Cardiac muscle cell (in vitro differentiated cells and primary cell): Measurements from ENCODE around the gene TRPV4. TPM values are rescaled to one million over a fixed set of nuclear protein-coding genes. Genes with fewer than 3 reads are reported as not detected.

Source experiments
- DNase-seq, 2 donors: peaks; one replicate each; pipeline versions ENCODE4 v3.0.0 to v3.0.0-alpha.2; 2010 to 2017; ENCODE audit warnings: low read depth in 1 of 2, low spot score in 1 of 2
- H3K27ac ChIP-seq: fragments of 200-600 bp; sonication (generic); 2 replicates; pipeline ENCODE4 v1.5.1; 2016
- H3K27me3 ChIP-seq: fragments of 200-600 bp; sonication (generic); 2 replicates; pipeline ENCODE4 v1.6.0; 2016; ENCODE audit warnings: control low read depth
- H3K36me3 ChIP-seq: fragments of 200-600 bp; sonication (generic); 2 replicates; pipeline ENCODE4 v1.5.1; 2016; ENCODE audit warnings: control low read depth
- H3K4me1 ChIP-seq: fragments of 200-600 bp; sonication (generic); 2 replicates; pipeline ENCODE4 v1.8.1; 2017; ENCODE audit warnings: low read depth, mild to moderate bottlenecking, mixed run types
- H3K4me3 ChIP-seq: fragments of 200-600 bp; sonication (generic); 2 replicates; pipeline ENCODE4 v1.5.1; 2016; ENCODE audit warnings: mild to moderate bottlenecking
- H3K9me3 ChIP-seq: fragments of 200-600 bp; sonication (generic); 2 replicates; pipeline ENCODE4 v1.5.1; 2017; ENCODE audit warnings: low read depth, mild to moderate bottlenecking, control low read depth
- polyA plus RNA-seq: library from polyadenylated mRNA; unstranded; fragments of >200 nt; fragmentation: Nextera tagmentation; extraction: Ambion mirVana; gene quantifications from 2 replicates; pipeline ENCODE4 v1.2.1, GENCODE V29; 2016
- total RNA-seq: library from RNA; depleted of rRNA; stranded (reverse); fragments of >200 nt; gene quantifications from 2 replicates; pipeline ENCODE4 v1.2.3, GENCODE V29; 2016
- TF ChIP-seq, protein P1 (sequence below): IDR thresholded peaks from 2 replicates; pipeline ENCODE4 v1.5.1; 2012; ENCODE audit warnings: low read depth, mild to moderate bottlenecking, low read length

Gene TRPV4
- total and polyA plus RNA-seq, 2 experiments from 2014 or later, result 2.4 to 4.1 TPM

DNA sequence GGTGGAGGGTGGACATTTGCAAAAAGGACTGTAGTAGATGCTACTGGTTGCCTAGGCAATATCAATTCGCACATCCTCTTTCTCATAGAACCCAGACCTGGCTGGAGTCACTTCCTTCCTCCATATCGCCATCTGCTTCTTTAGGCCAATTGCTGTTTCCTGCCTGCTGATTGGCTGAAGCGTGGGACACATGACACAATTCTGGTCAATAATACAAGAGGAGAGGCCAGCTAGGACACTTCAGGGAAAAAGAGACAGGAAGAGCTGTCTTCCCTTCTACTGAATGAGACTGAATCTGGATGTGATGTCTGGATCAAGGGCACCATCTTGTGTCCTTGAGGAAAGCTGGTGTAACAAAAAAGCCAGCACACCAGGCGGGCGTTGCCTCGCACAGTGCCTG lies 53.8 kb downstream of the TRPV4 start:
- no peaks in the 10 kb centered on the region for H3K9me3 ChIP-seq
- no peaks in the 10 kb centered on the region for H3K27me3 ChIP-seq
- H3K4me1 ChIP-seq, result peaks cover 13% of the 10 kb centered on the region
- TF ChIP-seq, protein P1, sequence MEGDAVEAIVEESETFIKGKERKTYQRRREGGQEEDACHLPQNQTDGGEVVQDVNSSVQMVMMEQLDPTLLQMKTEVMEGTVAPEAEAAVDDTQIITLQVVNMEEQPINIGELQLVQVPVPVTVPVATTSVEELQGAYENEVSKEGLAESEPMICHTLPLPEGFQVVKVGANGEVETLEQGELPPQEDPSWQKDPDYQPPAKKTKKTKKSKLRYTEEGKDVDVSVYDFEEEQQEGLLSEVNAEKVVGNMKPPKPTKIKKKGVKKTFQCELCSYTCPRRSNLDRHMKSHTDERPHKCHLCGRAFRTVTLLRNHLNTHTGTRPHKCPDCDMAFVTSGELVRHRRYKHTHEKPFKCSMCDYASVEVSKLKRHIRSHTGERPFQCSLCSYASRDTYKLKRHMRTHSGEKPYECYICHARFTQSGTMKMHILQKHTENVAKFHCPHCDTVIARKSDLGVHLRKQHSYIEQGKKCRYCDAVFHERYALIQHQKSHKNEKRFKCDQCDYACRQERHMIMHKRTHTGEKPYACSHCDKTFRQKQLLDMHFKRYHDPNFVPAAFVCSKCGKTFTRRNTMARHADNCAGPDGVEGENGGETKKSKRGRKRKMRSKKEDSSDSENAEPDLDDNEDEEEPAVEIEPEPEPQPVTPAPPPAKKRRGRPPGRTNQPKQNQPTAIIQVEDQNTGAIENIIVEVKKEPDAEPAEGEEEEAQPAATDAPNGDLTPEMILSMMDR, result no peak
- DNase-seq, result no peak
- H3K4me3 ChIP-seq, result no peak overlapping the region
- no peaks in the 10 kb centered on the region for H3K36me3 ChIP-seq
- no peak overlapping the region for H3K27ac ChIP-seq

DNA sequence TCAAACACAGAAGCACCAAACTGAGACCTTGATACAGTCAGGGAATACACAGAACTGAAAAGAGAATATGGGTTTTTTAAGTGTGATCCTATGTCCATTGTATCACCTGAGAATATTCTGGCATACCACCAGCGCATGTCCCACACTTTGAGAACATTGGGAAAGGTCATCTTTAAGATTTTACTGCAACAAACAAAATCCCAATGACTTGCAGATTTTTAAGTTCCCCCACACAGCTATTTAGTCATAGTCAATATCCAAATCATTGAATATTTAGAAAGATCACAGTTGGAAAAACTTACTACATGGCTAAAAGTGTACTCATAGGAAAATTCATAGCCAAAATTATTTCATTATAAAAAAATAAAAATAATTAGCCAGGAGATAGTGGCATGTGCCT lies 54.5 kb downstream of the TRPV4 start:
- H3K27ac ChIP-seq, result no peak overlapping the region
- H3K9me3 ChIP-seq, result no peaks in the 10 kb centered on the region
- no peaks in the 10 kb centered on the region for H3K36me3 ChIP-seq
- no peaks in the 10 kb centered on the region for H3K27me3 ChIP-seq
- TF ChIP-seq, protein P1, result no peak
- DNase-seq, result no peak
- no peak overlapping the region for H3K4me3 ChIP-seq
- peaks cover 13% of the 10 kb centered on the region for H3K4me1 ChIP-seq

GRCh38 chr12:109777544-109777943 lies 55.7 kb downstream of the TRPV4 start:
- no peaks in the 10 kb centered on the region for H3K27me3 ChIP-seq
- peaks cover 13% of the 10 kb centered on the region for H3K4me1 ChIP-seq
- TF ChIP-seq, protein P1, result no peak
- H3K36me3 ChIP-seq, result no peaks in the 10 kb centered on the region
- H3K4me3 ChIP-seq, result no peak overlapping the region
- DNase-seq, result peak; percentile 13 to 43
- H3K9me3 ChIP-seq, result no peaks in the 10 kb centered on the region
- peak overlapping the region; percentile 61 for H3K27ac ChIP-seq

GRCh38 chr12:109776624-109777023 lies 56.6 kb downstream of the TRPV4 start:
- no peaks in the 10 kb centered on the region for H3K36me3 ChIP-seq
- no peaks in the 10 kb centered on the region for H3K9me3 ChIP-seq
- no peak overlapping the region for H3K4me3 ChIP-seq
- H3K4me1 ChIP-seq, result peaks cover 13% of the 10 kb centered on the region
- H3K27ac ChIP-seq, result peak overlapping the region; percentile 61
- H3K27me3 ChIP-seq, result no peaks in the 10 kb centered on the region
- TF ChIP-seq, protein P1, result no peak
- no peak for DNase-seq

GRCh38 chr12:109775172-109775881 lies 57.9 kb downstream of the TRPV4 start:
- TF ChIP-seq, protein P1, result peak; percentile 98
- Histone ChIP-seq H3K27me3 (no peaks in the 10 kb centered on the region), H3K4me3 (no peak overlapping the region), H3K9me3 (no peaks in the 10 kb centered on the region), H3K27ac (no peak overlapping the region), H3K4me1 (peaks cover 13% of the 10 kb centered on the region), H3K36me3 (no peaks in the 10 kb centered on the region)
- DNase-seq, result peak; percentile 79 to 81
